Hindlimb muscle (tissue), 1 donor: ENCODE results near the gene STKLD1. TPM values are rescaled to one million over a fixed set of nuclear protein-coding genes. Genes with fewer than 3 reads are reported as not detected.
"Not testable (repeated sequence)": the region's sequence is repeated elsewhere in the genome, so short reads cannot be mapped to it uniquely, and the experiment has no call there.

Experiments
- DNase-seq: peaks from one replicate; pipeline ENCODE4 v3.0.0-alpha.2; 2013
- polyA plus RNA-seq: library from polyadenylated mRNA; unstranded; fragments of 120-200 nt; gene quantifications from one replicate; pipeline ENCODE4 v1.2.1, GENCODE V29; 2013; ENCODE audit not compliant: insufficient read length

STKLD1 gene
- 1.5 TPM for polyA plus RNA-seq

GRCh38 chr9:133375724-133376654, at the start of gene STKLD1, which contains the start of gene SURF4:
TSS of gene STKLD1 (plus strand) at chr9:133376366. CDS start at chr9:133376474, 108 bp downstream.
TSS of gene SURF4 (minus strand) at chr9:133376060. CDS start at chr9:133375969, 91 bp downstream.
- peak; percentile 97 for DNase-seq

- DNase-seq, result not testable (repeated sequence)
Measured at GRCh38 chr9:133327021-133327420, 49.1 kb upstream of the STKLD1 start.

GRCh38 chr9:133327834-133328484, 48.2 kb upstream of the STKLD1 start:
- DNase-seq, result no peak

- DNase-seq, result not testable (repeated sequence)
Measured at GRCh38 chr9:133329306-133330156, 46.6 kb upstream of the STKLD1 start.

- DNase-seq, result no peak
Measured at GRCh38 chr9:133331221-133331620, 44.9 kb upstream of the STKLD1 start.

- DNase-seq, result no peak
Measured at GRCh38 chr9:133331641-133332380, 44.4 kb upstream of the STKLD1 start.

GRCh38 chr9:133332381-133332730, 43.8 kb upstream of the STKLD1 start:
- no peak for DNase-seq

GRCh38 chr9:133333011-133333410, 43.2 kb upstream of the STKLD1 start:
- DNase-seq, result no peak

- no peak for DNase-seq
Measured at GRCh38 chr9:133333566-133333965, 42.6 kb upstream of the STKLD1 start.

GRCh38 chr9:133334161-133334560, 42.0 kb upstream of the STKLD1 start:
- DNase-seq, result no peak

- not testable (repeated sequence) for DNase-seq
Measured at GRCh38 chr9:133334888-133335287, 41.3 kb upstream of the STKLD1 start.

- DNase-seq, result peak; percentile 92
Measured at GRCh38 chr9:133335924-133336811, 40.0 kb upstream of the STKLD1 start, which contains the start of gene SURF6. TSS of gene SURF6 (minus strand) at chr9:133336188. CDS start at chr9:133336132, 56 bp downstream.

GRCh38 chr9:133339641-133340040, 36.5 kb upstream of the STKLD1 start:
- no peak for DNase-seq

- DNase-seq, result no peak
Measured at GRCh38 chr9:133340256-133340655, 35.9 kb upstream of the STKLD1 start.

GRCh38 chr9:133340916-133341315, 35.2 kb upstream of the STKLD1 start:
- DNase-seq, result no peak

GRCh38 chr9:133341369-133342068, 34.6 kb upstream of the STKLD1 start:
- no peak for DNase-seq

- DNase-seq, result no peak
Measured at GRCh38 chr9:133342069-133342406, 34.1 kb upstream of the STKLD1 start.

GRCh38 chr9:133342570-133342969, 33.6 kb upstream of the STKLD1 start:
- no peak for DNase-seq

- DNase-seq, result no peak
Measured at GRCh38 chr9:133344071-133344470, 32.1 kb upstream of the STKLD1 start.

- no peak for DNase-seq
Measured at GRCh38 chr9:133344979-133345378, 31.2 kb upstream of the STKLD1 start.
